GM19238 (cell line): ENCODE measurements around the gene MADD.

Experiments used
- DNase-seq: peaks from one replicate; pipeline ENCODE4 v3.0.0; 2011; ENCODE audit warnings: low spot score; ENCODE audit not compliant: insufficient read length

MADD gene

DNA sequence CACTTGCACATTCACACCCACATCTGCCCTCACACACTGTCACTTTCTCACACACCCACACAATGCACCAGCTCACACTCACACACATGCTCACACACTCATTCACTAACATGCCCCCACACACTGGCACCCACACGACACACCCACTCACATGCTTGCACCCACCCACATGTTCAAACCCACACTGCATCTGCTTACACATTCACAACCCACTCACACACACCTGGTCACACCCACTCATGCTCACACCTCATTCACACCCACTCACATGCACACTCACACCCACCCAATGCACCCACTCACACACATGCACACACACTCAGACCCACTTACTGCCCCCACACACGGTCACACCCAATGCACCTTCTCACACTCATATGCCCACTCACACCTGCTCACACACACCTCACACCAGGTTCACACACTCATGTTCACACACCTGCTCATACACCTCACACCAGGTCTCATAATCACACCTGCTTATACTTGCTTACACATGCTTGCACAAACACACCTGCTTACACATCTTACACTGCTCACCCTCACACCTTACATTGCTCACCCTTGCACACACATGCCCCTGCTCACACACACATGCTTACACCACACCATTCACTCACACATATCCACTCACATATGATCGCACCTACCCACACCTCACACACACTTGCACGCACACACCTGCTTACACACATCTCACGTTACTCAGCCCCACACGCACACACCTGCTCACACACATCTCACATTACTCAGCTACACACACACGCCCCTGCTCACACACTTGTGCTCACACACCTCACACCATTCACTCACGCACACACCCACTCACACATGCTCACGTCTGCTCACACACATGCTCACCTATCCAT, 86.4 kb downstream of the MADD start:
- DNase-seq, result no peak

DNA sequence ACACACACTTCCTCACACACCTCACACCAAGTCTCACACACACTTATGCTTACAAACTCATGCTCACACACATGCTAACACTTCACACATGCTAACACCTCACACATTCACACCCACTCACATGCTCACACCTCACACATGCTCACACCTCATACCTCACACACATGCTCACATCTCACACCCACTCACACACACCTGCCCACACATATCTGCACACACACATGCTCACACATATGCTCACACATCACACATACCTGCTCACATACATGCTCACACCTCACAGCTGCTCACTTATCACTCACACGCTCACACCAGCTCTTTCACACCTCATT, 87.0 kb downstream of the MADD start:
- DNase-seq, result no peak

DNA sequence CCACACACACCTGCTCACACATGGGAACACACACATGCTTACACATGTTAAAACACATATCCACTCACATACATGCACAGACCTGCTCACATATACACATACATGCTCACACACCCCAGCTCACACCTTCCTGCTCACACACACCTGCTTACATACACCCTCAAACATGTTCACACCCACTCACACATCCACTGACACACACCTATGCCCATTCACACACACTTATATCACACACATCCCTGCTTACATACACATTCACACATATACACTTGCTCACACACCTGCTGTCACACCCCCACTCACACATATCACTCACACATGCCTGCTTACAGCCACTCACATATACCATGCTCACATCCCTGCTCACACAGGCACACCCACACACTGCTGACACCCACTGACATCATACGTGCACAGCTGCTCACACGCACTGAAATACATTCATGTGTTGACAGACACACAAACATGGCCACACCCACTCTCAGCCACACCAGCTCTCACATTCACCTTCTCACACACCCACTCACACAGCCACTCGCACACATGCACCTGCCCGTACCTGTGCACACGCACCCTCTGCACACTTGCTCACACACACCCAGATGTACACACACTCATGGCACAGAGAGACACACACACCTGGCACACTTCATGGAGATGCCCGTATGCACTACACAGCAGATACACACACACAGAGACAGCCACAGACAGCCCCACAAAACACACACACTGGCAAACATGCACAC, 88.2 kb downstream of the MADD start:
- DNase-seq, result no peak

DNA sequence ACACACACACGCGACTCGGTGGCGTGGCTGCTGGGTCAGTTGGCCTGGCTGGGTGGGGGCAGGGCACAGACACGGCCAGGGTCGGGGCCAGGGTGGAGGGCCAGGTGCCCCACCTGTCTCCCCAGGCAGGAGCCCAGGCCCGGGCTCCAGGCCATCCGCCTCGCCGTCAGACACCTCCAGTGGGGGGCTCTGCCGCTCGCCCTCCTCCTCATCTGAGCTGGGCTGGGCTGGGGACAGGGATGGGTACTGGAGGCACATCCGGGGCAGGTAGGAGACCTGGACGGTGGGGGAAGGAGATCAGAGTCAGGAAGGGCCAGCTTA, 88.8 kb downstream of the MADD start:
- DNase-seq, result no peak

DNA sequence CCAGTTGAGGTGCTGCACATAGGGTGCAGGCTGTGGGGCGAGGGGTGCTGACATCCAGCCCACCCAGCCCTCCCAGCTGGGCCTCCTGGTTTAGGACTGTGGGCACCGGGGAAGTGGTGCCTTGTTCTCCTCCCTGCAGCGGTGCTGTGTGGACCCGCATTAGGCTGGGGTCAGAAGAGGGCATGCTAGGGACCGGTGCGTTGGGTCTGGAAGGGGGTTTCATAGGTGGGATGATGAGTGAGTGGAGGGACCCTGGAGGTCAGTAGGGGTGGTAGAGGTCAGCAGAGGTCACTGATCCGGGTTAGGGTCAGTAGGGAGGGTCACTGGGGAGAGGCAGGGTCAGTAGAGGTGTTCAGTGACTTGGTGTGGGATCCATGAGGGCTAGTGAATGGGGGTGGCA, 89.2 kb downstream of the MADD start:
- no peak for DNase-seq

DNA sequence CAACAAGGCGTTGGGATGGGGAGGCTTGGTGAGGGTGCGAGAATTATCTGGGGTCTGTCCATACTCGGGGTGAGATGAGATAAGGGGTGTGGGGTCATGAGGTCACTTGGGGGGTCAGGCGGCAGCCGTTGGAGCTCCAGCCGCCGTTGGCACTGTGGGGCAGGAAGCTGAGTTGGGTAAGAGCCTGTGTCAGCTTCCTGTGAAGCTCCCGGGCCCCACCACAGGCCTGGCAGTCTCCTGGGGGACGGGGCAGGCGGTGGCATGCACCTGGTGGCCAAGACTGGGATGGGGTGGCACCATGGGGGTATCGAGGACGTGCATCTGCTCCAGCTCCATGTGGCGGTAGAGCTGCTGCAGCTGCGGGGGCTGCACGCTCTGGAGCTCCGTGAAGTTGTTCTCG, 89.7 kb downstream of the MADD start:
- DNase-seq, result no peak

DNA sequence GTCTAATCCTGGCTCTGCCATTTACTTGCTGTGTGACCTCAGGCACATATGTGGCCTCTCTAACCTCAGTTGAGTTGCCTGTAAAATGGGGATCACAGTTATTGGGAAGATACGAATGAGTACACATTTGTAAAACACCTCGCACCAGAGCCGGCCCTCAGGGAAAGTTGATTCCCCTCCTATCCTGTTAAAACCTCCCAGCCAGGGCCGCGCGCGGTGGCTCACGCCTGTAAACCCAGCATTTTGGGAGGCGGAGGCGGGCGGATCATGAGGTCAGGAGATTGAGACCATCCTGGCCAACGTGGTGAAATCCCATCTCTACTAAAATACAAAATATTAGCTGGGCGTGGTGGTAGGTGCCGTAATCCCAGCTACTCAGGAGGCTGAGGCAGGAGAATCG, 90.4 kb downstream of the MADD start:
- no peak for DNase-seq

DNA sequence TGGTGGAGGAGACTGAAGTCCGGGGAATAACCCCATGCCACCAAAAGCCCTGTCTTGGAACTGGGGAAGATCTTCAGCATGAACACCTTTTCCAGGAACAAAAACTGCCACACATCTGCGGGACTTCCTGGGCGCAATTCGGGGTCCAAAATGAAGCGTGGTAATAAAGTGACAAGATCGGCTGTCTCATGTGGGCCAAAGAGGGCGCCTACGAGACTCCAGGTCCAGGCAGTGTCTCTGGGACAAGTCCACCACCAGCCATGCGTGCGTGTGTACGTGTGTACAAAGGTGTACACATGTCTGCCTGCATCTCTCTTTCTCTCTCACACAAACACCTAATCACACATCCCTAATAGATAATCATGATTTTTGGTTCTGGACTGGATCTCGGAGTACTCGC, 91.5 kb downstream of the MADD start:
- no peak for DNase-seq

DNA sequence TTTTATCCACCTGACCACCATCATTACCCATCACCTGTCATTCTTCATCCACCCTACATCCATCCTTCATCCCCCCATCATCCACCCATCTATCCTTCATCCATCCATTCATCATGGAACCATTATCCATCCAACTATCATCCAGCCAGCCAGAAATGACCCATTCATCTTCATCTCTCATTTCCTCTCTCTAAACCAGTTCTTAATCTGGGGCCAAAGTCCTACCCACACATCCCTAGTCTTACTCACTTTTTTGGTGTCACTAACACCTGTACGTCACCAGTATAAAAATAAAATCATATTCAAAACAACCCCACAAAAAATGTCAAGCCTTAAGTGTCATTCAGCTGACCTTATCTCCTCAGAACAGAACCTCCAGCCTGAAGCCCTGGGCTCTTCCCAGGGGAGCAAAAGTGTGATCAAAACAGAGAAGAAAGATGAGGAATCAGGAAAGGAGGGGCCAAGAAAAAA, 96.1 kb downstream of the MADD start:
- no peak for DNase-seq

DNA sequence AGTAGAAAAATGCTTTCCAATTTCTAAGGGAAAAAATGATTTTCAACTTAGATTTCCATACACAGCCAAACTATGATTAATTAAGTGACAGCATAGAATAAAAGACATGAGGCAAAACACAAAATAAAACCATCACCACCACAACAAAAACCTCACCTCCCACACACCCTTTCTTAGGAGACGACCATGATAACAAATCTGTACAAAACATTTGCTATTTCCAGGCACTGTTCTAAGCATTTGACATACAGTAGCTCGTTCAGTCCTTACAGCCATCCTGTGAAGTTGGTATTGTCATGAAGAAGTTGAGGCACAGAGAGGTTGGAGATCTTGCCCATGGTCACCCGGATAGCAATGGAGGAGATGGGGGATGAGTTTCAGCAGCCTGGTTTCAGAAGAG, 99.7 kb downstream of the MADD start:
- DNase-seq, result no peak

DNA sequence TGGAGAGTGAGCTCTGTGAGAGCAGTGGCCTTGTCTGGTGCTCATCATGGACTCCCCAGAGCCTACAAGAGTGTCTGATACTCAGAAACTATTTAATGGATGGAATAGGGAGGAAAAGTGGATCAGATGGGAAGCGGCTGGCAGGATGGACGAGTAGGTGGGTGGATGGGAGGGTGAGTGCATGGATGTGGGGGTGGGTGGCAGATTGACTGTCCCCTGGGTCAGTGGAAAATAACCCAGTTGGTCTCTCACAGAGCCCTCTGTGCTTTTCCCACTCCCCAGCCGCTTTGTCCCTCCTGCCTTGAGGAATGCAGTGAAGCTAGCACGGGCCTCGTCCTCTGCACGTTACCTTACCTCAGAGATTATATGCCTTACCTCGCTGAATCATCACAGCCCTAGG, 102.5 kb downstream of the MADD start:
- no peak for DNase-seq

DNA sequence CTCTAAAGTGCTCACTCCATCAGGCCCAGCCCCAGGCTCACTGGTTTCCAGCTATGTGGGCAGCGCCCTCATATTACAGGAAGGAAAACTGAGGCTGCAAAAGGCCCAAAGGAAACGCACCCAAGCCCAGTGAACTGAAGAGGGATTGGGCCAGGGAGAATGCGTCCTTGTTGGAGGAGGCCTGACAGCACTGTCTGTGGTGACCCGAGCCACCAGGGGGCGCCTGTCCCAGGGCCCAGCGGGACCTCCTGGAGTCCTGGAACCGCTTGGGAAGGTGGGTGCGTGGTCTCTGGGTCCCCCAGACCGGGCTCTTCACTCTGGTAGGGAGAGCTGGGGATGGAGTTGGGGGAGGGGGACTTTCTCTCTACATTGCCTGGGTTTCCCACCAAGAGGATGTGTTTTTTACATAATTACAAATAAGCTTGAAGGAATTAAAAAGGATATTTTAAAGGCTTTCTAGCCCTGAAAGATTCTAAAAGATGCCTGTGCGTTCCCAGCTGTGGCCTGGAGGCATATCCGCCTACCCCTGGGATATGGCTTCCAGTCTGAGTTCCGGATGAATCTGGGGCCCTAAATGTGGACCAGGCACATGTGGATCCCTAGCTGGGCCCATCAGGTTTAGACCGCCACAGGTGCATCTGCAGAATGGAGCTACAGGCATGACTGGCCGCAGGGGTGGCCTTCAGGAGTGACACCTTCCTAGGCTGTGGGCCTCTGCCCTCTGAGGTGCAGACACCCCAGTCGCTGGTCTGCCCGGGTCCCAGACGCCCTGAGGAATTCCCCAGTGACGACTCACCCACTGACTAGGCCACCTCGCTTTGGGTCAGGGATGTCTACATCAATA, 104.2 kb downstream of the MADD start:
- DNase-seq, result peak; percentile 75

DNA sequence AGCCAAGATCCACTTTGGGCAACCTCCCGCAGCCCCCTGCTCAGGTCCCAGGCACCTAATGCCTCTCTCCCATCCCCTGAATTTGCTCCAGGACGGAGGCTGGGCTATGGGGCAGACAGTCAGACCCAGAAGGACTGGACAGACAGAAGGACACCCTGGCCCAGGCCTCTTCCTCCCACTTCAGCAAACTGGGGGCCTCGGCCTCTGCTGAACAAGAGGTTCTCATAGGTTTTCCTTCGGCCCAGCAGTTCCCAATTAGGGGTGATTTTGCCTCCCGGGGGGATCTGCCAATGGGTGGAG, 104.7 kb downstream of the MADD start:
- DNase-seq, result no peak

DNA sequence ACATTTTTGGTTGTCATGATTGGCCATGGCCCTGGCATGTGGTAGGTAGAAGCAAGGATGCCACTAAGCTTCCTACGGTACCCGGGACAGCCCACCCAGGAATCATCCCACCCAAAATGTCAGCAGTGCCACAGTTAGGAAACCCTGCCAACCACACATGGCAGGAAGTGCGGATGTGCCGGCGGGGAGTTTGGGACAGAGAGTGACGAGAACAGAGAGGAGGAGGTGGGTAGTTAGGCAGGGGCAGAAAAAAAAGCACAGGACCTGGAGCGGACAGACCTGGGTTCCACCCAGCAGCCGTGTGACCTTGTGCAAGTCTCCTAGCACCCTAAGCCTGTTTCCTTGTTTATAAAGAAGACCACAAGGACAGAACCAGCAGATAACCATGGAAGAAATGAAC, 105.1 kb downstream of the MADD start:
- no peak for DNase-seq

DNA sequence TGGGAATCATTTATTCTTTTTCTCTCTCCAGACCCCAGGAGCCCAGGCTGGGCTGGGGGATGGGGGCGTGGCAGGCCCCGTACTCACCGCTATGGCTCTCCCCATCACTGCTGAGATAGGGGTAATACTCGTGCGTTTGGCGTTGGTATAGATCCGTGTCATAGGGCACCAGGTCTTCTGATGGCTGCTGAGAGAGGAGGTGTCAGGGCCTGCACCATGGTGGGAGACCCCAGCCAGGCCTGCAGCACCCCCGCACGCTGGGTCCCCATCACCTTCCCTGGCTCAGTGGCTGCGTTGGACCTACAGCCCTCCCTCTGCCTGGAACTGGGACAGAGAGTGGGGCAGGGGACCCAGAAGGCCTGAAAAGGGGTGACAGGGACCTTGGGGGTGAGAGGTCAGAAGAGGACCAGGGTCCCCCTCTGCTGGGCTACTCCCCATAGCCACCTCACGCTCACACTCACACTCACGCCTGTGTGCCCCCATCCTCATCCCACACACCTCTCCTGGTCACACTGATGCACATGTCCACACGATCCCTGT, 105.7 kb downstream of the MADD start:
- DNase-seq, result no peak

DNA sequence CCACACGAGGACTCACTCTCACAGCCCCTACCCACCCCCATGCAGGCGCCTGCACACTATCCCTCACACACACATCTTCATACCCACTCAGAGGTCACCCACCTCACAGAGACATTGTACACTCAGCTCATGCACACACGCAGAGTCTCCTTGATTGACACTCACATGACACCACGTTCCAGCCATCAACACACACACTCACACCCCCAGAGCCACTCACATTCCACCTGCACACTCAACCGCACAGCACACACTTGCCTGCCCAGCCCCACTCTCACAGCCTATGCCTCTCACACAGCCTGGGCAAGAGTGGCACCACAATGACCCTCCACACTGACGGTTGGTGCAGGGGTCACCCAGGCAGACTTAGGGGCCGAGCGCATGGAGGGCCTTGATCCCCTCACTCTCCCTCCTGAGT, 106.2 kb downstream of the MADD start:
- no peak for DNase-seq

DNA sequence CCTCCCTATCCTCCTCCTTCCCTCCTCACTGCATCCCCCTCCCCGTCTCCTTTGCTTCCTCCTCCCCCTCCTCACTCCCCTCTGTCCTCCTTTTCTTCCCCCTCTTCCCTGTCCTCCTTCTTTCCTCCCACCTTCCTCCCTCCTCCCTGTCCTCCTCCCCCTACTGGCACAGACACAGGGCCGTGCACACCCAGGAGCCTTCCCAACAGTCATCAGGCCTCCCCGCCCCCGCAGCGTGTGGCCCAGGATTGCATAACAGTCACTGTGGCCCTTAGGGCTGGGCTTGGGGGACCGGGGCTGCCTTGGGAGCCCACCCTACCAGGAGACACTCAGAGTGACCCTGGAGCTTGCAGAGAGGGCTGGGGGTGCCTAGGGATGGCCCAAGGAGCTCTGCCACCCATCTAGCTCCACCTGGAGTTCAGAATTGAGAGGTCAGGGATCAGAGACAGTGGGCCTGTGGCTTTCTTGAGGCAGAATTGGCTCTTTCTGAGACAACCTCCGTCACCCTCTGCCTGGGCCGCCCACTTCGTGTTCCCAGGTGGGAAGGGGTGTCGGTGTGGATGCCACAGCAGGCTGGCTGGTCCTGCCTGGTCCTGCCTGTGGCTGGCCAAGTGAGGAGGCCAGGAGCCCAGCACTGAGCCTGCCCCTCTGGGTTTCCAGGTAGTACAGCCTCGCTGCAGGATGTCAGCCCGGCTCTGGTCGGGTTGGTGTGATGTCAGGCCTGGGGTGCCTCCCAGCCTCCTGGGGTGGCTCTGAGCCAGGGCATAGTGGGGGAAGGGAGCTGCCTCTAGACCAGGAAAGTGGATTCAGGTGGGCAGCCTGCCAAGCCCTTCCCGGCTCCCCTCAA, 106.8 kb downstream of the MADD start:
- no peak for DNase-seq

DNA sequence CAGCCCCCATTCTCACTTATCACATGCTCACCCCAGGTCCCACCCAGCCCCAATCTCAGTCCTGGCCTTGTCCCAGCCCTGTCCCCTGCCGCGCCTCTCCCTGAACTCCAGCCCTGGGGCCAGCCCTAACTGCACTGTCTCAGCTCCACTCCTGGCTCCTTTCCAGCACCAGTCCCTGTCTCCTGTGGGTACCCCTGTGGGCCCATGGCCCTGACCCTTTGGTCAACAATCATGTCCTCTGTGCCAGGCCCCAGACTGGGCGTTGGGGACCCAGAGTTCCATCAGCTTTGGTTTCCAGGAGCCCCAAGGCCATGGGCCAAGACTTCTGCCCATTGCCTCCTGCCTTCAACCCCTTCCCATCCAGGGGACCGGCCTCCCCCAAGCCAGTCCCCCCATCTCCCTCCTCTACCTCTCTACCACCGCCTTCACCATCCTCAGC, 107.7 kb downstream of the MADD start:
- no peak for DNase-seq

DNA sequence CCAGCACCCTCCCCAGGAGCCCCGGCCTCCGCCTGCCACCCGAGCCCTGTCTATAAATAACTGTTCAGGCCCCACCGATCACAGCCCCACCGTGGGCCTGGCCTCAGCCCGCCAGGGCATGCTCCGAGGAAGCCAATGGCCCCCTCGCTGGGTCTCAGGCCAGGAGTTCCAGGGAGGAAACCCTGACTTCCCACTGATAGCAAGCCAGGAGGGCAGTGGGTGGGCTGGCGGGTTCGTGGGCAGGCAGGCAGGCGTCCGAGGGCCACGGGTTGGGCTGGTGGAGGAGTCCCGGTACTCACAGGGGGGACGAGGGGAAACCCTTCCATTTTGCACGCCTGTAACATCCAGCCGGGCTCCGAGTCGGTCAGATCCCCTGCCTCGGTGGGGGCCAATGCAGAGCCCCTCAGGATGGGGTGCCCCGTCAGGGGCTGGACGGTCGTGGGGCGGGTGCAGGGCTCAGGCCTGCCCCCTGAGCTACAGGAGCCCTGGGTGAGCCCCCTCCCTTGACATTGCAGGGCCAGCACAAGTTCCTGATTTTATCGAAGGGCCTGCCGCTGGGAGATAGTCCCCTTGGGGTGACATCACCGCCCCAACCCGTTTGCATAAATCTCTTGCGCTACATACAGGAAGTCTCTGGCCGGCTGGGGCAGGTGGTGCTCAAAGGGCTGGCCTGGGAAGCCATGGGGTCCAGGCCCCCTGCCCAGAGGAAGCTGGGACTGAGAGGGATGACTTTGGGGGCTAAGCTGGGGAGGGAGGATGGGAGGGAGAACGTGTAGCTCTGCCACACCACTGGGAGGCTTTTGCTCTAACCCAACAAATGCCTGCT, 108.3 kb downstream of the MADD start, which contains the start of gene SPI1:
SPI1 (minus strand) TSS at position 538 of the 826 bp plus-strand sequence; CDS start at position 344, 194 bp downstream.
- peak; percentile 86 for DNase-seq

DNA sequence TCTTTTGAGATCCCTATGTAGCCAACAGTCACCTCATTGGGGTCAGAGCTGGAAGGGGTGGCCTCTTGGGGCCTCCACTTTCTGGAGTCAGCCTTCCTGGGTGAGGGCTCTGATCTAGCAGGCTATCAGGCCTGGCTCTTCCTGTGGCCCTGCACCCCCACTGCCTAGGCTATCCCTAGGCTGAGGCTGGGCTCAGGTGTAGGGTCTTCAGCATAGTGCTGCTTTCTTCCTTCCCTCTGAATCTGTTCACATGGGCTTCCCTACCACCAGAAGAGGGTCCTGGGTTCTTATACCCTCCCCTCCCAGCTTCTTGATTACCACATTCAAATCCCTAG, 108.9 kb downstream of the MADD start:
- no peak for DNase-seq
